A673 (cell line): Measurements from ENCODE around the gene AKAP7. TPM values are rescaled to one million over a fixed set of nuclear protein-coding genes. Genes with fewer than 3 reads are reported as not detected.

Experiments
- BruUV-seq: library from RNA; stranded (reverse); fragments of 400-500 nt; replicated peaks from 2 replicates; lab custom pipeline; 2021; lab: Mats Ljungman, UMichigan
- CTCF ChIA-PET: fragments of 300-600 bp; sonication (Branson Sonifier 250); formaldehyde crosslinking; loops from one replicate; lab custom pipeline; 2022; ENCODE audit warnings: antibody characterized with exemption; lab: Charles Lee
- POLR2A ChIA-PET: fragments of 300-600 bp; sonication (Branson Sonifier 250); formaldehyde crosslinking; loops from one replicate; lab custom pipeline; 2022; ENCODE audit warnings: antibody characterized with exemption; ENCODE audit not compliant: low non-redundant PET; lab: Charles Lee
- DNase-seq: peaks from one replicate; pipeline ENCODE4 v3.0.0-alpha.2; 2015; ENCODE audit warnings: low spot score
- H3K27ac ChIP-seq: fragments of 200-600 bp; sonication (generic); 2 replicates; pipeline ENCODE4 v1.5.1; 2016; ENCODE audit warnings: mixed run types, low read depth, mild to moderate bottlenecking, mixed read lengths, antibody characterized with exemption, low read length; ENCODE audit not compliant: poor library complexity, severe bottlenecking
- H3K27me3 ChIP-seq: fragments of 200-600 bp; sonication (generic); replicated peaks from 2 replicates; pipeline ENCODE4 v1.6.1; 2017; ENCODE audit warnings: mixed run types, low read depth, mild to moderate bottlenecking, mixed read lengths, antibody characterized with exemption, low read length; ENCODE audit not compliant: insufficient read depth, poor library complexity
- H3K36me3 ChIP-seq: fragments of 200-600 bp; sonication (generic); 2 replicates; pipeline ENCODE4 v1.6.1; 2016; ENCODE audit warnings: mixed run types, mild to moderate bottlenecking, mixed read lengths, antibody characterized with exemption, low read length; ENCODE audit not compliant: insufficient read depth, poor library complexity, severe bottlenecking
- H3K4me1 ChIP-seq: fragments of 200-600 bp; sonication (generic); 2 replicates; pipeline ENCODE4 v1.6.1; 2017; ENCODE audit warnings: mixed run types, mild to moderate bottlenecking, mixed read lengths, antibody characterized with exemption, low read length; ENCODE audit not compliant: insufficient read depth, poor library complexity, severe bottlenecking
- H3K4me3 ChIP-seq: fragments of 200-600 bp; sonication (generic); 2 replicates; pipeline ENCODE4 v1.5.1; 2016; ENCODE audit warnings: low read depth, mixed run types, mild to moderate bottlenecking, mixed read lengths, low read length; ENCODE audit not compliant: poor library complexity, severe bottlenecking
- H3K9me3 ChIP-seq: fragments of 200-600 bp; sonication (generic); 2 replicates; pipeline ENCODE4 v1.6.1; 2016; ENCODE audit warnings: mixed run types, low read depth, mild to moderate bottlenecking, mixed read lengths, antibody characterized with exemption, low read length; ENCODE audit not compliant: poor library complexity, severe bottlenecking
- EZH2 ChIP-seq: fragments of 200-600 bp; sonication (generic); IDR thresholded peaks from 2 replicates; pipeline ENCODE4 v1.6.1; 2017; ENCODE audit warnings: borderline replicate concordance, low read depth, mild to moderate bottlenecking, mixed read lengths, antibody characterized with exemption, low read length; ENCODE audit not compliant: poor library complexity, severe bottlenecking
- intact Hi-C: fragments of 100-400 bp; cut with micrococcal nuclease; formaldehyde crosslinking; loops from one replicate; pipeline ENCODE4 v1.10.0; 2022; ENCODE audit not compliant: unreplicated experiment
- total RNA-seq: library from RNA; stranded (reverse); gene quantifications from 2 replicates; pipeline ENCODE4 v1.2.3, GENCODE V29; 2021
- TF ChIP-seq, protein P1 (sequence below): fragments of 300-800, 200-600 bp; sonication (generic); conservative IDR thresholded peaks from 2 replicates; pipeline ENCODE4 v1.5.1; 2017; ENCODE audit warnings: low read depth, mild to moderate bottlenecking, antibody characterized with exemption, low read length, moderate library complexity, mixed read lengths

Gene AKAP7
- total RNA-seq, 1 experiment from 2014 or later = 59.5 TPM

DNA sequence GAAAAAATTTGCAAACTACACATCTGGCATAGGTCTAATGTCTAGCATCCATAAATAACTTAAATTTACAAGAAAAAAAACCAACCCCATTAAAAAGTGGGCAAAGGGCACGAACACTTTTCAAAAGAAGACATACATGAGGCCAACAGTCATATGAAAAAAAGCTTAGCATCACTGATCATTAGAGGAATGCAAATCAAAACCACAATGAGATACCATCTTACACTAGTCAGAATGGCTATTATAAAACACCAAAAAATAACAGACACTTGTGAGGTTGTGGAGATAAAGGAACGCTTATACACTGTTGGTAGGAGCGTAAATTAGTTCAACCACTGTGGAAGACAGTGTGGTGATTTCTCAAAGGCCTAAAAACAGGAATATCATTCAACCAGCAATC is 38.5 kb upstream of the AKAP7 start:
- H3K36me3 ChIP-seq = no peaks in the 10 kb centered on the region
- no TSS peak for BruUV-seq
- no peaks in the 10 kb centered on the region for H3K27me3 ChIP-seq
- no peak for DNase-seq
- H3K27ac ChIP-seq = no peak overlapping the region
- CTCF ChIA-PET = no interaction called here
- TF ChIP-seq EZH2 = no peak
- TF ChIP-seq, protein P1, sequence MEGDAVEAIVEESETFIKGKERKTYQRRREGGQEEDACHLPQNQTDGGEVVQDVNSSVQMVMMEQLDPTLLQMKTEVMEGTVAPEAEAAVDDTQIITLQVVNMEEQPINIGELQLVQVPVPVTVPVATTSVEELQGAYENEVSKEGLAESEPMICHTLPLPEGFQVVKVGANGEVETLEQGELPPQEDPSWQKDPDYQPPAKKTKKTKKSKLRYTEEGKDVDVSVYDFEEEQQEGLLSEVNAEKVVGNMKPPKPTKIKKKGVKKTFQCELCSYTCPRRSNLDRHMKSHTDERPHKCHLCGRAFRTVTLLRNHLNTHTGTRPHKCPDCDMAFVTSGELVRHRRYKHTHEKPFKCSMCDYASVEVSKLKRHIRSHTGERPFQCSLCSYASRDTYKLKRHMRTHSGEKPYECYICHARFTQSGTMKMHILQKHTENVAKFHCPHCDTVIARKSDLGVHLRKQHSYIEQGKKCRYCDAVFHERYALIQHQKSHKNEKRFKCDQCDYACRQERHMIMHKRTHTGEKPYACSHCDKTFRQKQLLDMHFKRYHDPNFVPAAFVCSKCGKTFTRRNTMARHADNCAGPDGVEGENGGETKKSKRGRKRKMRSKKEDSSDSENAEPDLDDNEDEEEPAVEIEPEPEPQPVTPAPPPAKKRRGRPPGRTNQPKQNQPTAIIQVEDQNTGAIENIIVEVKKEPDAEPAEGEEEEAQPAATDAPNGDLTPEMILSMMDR = no peak
- H3K4me3 ChIP-seq = no peak overlapping the region
- H3K4me1 ChIP-seq = no peaks in the 10 kb centered on the region
- H3K9me3 ChIP-seq = peaks cover 28% of the 10 kb centered on the region
- POLR2A ChIA-PET = no interaction called here
- intact Hi-C loops = no loop called here

DNA sequence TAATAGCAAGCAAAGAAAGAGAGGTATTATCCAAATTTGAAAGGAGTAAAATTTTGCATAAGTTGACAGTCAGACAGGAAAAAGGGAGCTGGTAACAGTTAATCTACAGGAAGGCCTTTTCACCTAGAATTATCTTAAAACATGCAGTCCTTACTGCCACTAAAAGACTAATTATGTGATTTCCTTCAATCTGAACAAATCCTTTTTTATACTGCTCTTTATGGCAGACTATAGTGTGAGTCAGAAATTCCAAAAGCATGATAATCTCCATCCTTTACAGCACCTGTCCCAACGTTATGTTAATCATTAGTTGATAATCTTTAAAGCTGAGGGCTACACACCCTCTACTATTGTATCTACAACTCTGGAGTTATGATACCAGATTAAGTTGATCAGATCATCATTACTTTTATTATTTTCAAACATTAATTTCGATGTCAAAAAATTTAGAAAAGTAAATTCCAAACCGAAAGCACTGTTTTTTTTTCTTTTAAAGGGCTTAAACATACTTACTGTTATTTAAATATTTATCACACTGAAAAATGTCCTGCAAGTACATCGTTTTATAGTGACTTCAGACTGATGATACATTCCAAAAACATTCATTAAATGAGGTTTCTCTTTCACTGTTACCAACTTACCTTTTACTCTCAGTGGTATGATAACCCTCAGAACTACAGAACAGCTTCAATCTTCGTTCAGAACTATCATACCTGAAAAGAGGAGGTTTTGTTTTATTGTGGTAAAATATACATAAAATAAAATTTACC is 33.2 kb upstream of the AKAP7 start:
- POLR2A ChIA-PET = interaction anchor here (0.6 kb wide), 1 partner anchor 112 kb away, joined by 8 read pairs; no protein-coding TSS in a partner anchor
- no peak for TF ChIP-seq EZH2
- TF ChIP-seq, protein P1 = no peak
- intact Hi-C loops = no loop called here
- Histone ChIP-seq H3K27ac (no peak overlapping the region), H3K27me3 (no peaks in the 10 kb centered on the region), H3K9me3 (peaks cover 15% of the 10 kb centered on the region), H3K4me1 (peaks cover 16% of the 10 kb centered on the region), H3K36me3 (no peaks in the 10 kb centered on the region), H3K4me3 (no peak overlapping the region)
- DNase-seq = peak; percentile 88
- no TSS peak for BruUV-seq
- CTCF ChIA-PET = interaction anchor here (0.6 to 0.7 kb wide), 5 partner anchors 14 to 1313 kb away, joined by 3 to 9 read pairs (median 8); partner anchors contain the start of gene EPB41L2

DNA sequence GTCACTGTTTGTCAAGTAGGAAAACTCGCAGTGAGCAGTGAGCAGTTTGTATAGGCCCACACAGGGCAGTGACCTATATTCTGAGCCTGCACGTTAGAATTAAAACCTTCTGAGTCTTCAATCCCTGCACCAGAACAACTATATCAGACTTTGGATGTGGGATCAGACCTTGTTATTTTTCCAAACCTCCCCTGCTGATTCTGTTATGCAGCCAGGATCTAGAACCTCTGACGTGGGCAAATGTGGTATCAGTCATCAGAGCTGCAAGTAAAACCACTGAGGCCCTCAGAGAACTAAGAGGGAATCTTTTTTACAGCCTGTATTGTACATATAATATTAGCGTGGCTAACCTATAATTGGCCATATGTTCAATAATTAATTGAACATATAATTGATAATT is 32.0 kb upstream of the AKAP7 start:
- H3K9me3 ChIP-seq = peaks cover 15% of the 10 kb centered on the region
- H3K36me3 ChIP-seq = no peaks in the 10 kb centered on the region
- POLR2A ChIA-PET = no interaction called here
- CTCF ChIA-PET = no interaction called here
- no TSS peak for BruUV-seq
- intact Hi-C loops = no loop called here
- no peak overlapping the region for H3K4me3 ChIP-seq
- no peak for TF ChIP-seq EZH2
- TF ChIP-seq, protein P1 = no peak
- no peak for DNase-seq
- H3K4me1 ChIP-seq = peaks cover 16% of the 10 kb centered on the region
- no peaks in the 10 kb centered on the region for H3K27me3 ChIP-seq
- H3K27ac ChIP-seq = no peak overlapping the region
